HG03342 (cell line): Measurements from ENCODE around the gene TMEM178B.

Experiments used
- ATAC-seq: cut with Tn5 transposase; IDR thresholded peaks from one replicate; pipeline ENCODE4 v1.9.1; 2021; ENCODE audit warnings: mild to moderate bottlenecking, moderate library complexity; ENCODE audit not compliant: unreplicated experiment

Gene TMEM178B

GRCh38 chr7:141411133-141411532, 337.3 kb downstream of the TMEM178B start:
- no peak for ATAC-seq

DNA sequence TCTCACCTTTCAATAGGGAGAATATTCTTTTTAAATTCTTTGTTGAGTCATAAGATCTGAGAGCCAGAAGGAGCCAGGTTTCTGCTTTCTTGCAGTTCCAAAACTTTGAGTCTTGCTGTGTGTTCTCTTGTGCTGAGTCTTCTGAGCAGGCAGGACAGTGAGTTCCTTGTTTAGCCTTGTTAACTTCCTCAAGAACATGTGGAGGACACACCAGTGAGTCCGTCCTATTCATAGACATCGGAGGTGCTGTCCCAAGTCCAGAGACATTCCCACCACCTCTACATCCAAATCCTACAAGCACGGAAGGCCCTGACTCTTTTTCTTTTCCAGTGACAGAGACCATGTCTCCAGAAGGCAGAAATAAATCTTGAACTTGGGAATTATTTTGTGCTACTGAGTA, 342.1 kb downstream of the TMEM178B start:
- no peak for ATAC-seq

- no peak for ATAC-seq
These were observed 342.9 kb downstream of the TMEM178B start for GRCh38 chr7:141416650-141417270.

DNA sequence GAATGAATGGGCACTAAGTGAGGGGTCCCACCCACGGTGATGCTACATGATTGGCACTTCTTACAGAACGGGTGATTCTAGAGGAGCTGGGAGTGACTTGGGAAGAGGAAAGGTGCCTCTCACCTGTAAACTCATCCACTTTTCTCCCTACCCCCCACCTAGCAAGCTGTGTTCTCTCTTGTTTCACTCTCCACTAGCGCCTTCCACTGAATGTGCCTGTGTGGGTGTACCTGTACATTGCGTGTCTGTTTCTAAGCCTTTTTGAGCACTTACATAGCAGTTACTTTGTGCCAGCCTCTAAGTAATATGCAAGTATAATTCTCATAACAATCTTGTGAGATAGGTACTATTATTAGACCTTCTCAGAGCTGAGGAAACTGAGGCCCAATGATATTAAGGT, 343.6 kb downstream of the TMEM178B start:
- no peak for ATAC-seq

DNA sequence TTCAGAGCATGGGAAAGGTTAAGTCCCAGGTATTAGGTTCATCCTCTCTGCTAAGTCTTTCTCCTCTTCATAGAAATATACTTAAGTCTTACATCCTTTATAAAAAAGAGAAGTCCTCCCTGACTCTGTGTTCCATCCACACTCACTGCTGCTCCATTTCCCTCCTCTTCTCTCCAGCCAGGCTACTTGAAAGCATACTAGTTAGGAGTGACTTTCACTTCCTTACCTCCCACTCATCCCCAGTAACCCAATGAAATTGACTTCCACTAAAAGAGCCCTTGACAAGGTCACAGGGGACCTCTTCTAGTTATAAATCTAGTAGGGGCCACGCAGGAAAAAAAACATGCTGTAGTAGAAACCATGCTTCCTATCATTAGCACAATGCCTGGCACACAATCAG, 344.2 kb downstream of the TMEM178B start:
- ATAC-seq, result no peak

GRCh38 chr7:141421306-141421705, 347.4 kb downstream of the TMEM178B start:
- no peak for ATAC-seq

- ATAC-seq, result no peak
These were observed 353.3 kb downstream of the TMEM178B start for GRCh38 chr7:141427134-141427533.

- no peak for ATAC-seq
These were observed 356.7 kb downstream of the TMEM178B start for GRCh38 chr7:141430455-141431139.

DNA sequence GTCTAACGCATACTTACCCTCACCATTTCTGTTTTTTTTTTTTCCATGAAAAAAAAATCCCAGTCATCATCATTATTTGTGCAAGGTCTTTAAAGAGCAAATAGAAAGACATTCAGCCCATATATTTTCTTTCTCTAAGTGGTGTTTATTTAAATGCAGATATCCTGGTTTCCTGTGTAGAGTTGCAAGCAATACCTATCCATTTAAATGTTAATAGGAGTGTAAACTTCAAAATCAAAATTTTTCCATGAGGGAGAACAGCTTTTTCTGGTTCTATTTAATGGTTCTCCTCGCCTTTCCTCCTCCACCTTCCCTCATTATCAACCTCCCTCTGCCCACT, 357.2 kb downstream of the TMEM178B start:
- ATAC-seq, result no peak

DNA sequence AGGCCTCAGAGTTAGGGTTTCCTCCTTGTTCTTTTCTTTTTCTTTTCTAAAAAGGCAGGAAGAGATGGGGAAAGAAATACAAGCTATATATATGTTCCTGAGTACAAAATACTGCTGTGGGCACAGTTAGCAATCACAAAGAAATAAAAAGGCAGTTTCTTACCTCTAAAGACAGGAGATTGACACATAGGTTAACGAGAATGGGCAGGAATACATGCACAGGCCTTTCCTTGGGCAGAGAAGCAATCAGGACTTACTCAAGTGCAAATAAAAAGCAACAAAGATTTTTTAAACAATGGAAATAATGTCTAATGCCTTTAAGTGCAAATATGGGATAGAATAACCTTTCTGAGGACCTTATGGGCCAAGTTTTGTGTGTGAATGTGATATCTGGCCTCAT, 357.8 kb downstream of the TMEM178B start:
- no peak for ATAC-seq

- no peak for ATAC-seq
These were observed 359.8 kb downstream of the TMEM178B start for GRCh38 chr7:141433698-141434097.

DNA sequence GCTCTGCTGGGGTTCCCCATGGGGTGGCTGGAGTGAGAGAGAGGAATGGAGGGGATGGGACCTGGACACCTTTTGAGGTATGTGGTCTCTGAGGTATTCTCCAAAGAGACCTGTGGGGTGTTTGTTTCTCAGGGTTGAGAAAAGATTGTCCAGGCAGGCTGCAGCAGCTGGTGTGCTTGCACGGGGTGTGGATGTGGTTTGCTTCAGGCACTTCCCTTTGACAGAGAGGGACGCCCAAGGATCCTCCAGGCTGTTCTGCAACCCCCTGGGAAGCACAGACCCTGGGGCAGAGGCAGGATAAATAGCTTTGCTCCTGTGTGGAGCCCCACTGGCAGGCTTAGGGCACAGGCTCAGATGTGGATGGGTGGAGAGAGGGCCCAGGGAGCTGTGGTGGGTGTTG, 362.3 kb downstream of the TMEM178B start:
- no peak for ATAC-seq

DNA sequence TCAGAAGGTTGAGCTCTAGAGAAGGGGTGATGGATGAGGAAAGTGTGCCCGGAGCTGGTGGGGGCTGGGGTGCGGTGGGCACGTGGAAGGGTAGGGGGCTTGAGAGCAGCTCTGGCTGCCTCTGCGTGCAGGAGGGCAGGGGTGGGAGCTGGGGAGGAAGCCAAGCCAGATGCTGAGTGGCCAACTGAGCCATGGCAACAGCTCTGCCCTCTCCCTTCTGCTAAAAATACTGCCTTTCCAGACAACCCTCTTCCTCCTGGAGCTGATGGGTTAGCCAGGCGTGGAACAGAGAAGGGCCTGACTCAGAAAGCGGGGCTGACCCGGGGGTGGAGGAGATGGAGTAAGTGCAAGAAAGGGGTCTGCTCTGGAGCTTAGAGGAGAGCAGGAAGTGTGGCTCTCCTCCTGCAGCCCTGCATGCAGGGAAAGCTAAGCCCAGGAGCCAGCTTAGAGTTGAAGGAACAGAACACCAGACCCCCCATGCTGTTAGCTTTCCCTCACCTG, 362.8 kb downstream of the TMEM178B start:
- ATAC-seq, result no peak

GRCh38 chr7:141439164-141439563, 365.3 kb downstream of the TMEM178B start:
- ATAC-seq, result no peak

GRCh38 chr7:141439776-141440175, 365.9 kb downstream of the TMEM178B start:
- ATAC-seq, result no peak

DNA sequence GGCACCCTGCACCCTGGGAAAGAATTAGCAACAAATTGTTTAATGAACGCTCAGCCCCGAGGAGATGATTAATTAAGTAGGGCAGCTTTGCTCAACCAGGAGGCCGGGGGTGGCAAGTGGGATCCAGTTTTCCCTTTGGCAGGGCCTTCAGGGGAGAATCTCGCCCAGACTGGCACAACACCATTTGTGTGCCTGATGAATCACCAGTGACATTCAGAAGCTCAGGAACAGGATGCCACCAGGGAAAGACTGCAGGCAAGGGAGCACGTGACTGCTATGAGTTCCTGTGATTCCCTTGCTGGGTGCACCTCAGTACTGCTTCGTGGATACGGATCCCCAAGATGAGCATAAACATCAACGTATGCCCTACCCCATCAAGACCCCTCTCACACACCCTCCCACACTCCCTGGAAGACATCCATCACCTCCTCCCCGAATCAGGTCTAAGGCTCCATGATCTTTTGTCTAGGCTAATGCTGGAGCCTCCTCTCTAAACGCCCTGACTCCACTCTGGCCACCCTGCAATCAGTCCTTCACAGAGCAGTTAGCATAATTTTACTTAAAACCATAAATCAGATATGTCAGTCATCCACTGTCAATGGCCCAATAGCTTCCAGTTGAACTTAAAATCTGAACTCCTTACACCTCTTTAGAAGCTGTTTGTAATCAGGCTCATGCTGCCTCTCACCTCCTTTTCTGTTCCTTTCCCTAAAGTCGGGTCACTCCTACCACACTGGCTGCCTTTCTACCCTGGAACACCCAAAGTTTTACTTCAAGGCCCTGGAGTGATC, 368.2 kb downstream of the TMEM178B start:
- no peak for ATAC-seq

- no peak for ATAC-seq
These were observed 368.9 kb downstream of the TMEM178B start for GRCh38 chr7:141442781-141443180.

GRCh38 chr7:141444961-141445360, 371.1 kb downstream of the TMEM178B start:
- no peak for ATAC-seq

DNA sequence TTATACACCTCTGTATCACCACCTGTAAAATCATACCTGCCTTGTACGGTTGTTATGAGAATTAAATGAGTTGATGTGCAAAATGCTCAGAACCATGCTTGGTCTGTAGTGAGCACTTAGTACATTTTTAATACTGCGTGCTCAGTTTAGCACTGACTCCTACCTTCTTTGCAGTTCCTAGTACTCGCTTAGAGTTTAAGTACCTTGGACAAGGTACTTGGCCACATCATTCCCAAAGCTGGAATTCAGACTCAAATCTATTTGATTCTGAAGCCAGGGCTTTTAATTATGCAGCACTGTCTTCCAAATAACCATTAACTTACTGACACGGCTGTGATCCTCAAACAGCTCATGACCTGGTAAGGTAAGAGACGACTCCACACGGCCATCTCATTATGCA, 377.4 kb downstream of the TMEM178B start:
- ATAC-seq, result no peak

- ATAC-seq, result no peak
These were observed 379.0 kb downstream of the TMEM178B start for GRCh38 chr7:141452911-141453310.

DNA sequence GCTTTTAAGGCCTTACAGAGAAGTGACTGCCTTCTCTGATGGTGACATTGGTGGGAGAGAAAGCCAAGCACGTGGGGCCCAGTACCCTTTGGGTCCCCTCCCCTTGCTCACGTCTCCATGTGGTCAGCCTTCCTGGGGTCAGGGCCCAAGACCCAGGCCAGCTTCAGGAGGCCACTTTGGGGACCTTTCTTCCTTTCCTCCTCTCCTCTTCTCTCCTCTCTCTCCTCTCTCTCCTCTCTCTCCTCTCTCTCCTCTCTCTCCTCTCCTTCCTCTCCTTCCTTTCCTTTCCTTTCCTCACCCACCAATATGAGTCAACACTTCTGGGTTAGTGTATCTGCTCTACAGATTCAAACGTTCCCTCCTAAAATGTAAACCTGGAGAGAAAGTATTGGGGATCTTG, 380.5 kb downstream of the TMEM178B start:
- ATAC-seq, result no peak

DNA sequence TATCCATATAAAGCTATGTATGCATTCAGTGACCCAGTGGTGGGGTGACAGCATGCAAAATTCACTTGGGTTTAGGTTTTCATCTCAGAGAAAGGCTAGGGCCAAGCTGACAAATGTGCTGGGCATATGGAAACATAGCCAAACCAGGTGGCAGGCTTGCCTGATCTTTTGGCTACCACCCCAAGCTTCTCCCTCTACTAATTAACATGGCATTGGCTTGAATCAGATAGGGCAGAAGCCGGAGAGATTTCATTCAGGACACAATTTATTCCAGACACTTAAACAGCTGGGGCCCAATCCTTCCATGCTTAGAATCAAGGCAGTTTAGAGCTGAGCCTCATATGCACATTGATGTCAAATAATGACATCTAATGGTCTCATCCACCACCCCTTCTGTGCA, 381.9 kb downstream of the TMEM178B start:
- ATAC-seq, result no peak
